Aorta (tissue), 5 donors: ENCODE data around the gene VAPA. TPM values are rescaled to one million over a fixed set of nuclear protein-coding genes. Genes with fewer than 3 reads are reported as not detected.

Experiments
- ATAC-seq: fragments of 200-7000 bp; cut with Tn5 transposase; one replicate; pipeline ENCODE4 v1.9.1; 2022; ENCODE audit warnings: moderate library complexity; ENCODE audit not compliant: low FRiP score
- DNase-seq, 2 donors: peaks; one replicate each; pipeline ENCODE4 v3.0.0-alpha.2; 2020
- H3K27ac ChIP-seq, 2 donors: one replicate each; pipeline ENCODE4 v1.5.1; 2013; ENCODE audit warnings: low read length in 2 of 2, mild to moderate bottlenecking in 2 of 2, moderate library complexity in 2 of 2, control low read depth in 1 of 2, inconsistent platforms in 1 of 2, low read depth in 1 of 2
- H3K27me3 ChIP-seq, 2 donors: one replicate each; pipeline ENCODE4 v1.6.1; 2013; ENCODE audit warnings: control low read depth in 1 of 2, low read length in 1 of 2, mild to moderate bottlenecking in 1 of 2, moderate library complexity in 1 of 2; ENCODE audit not compliant: insufficient read depth in 2 of 2, control insufficient read depth in 1 of 2
- H3K36me3 ChIP-seq, 2 donors: one replicate each; pipeline ENCODE4 v1.6.1; 2013; ENCODE audit warnings: control low read depth in 1 of 2, low read length in 1 of 2, mild to moderate bottlenecking in 1 of 2; ENCODE audit not compliant: insufficient read depth in 2 of 2, control insufficient read depth in 1 of 2
- H3K4me1 ChIP-seq, 2 donors: one replicate each; pipeline ENCODE4 v1.6.1; 2013; ENCODE audit warnings: low read length in 2 of 2, control low read depth in 1 of 2, mild to moderate bottlenecking in 1 of 2, moderate library complexity in 1 of 2; ENCODE audit not compliant: insufficient read depth in 2 of 2, control insufficient read depth in 1 of 2
- H3K4me3 ChIP-seq, 2 donors: one replicate each; pipeline ENCODE4 v1.5.1; 2013; ENCODE audit warnings: low read length in 2 of 2, control low read depth in 1 of 2, mild to moderate bottlenecking in 1 of 2
- H3K9me3 ChIP-seq: one replicate; pipeline ENCODE4 v1.6.1; 2013; ENCODE audit warnings: mild to moderate bottlenecking, low read length; ENCODE audit not compliant: control insufficient read depth
- WGBS, 2 donors: extraction: QIAGEN DNeasy Blood & Tissue Kit; methylation state at CpG; one replicate each; pipeline ENCODE4 v1.1.7; 2013; 5-methylcytosine and 5-hydroxymethylcytosine counted together
- intact Hi-C, 2 donors: fragments of 100-400 bp; cut with DNase I; formaldehyde crosslinking; loops; one replicate each; pipeline versions ENCODE4 v1.14.2 to v1.15.0; 2022
- polyA plus RNA-seq, 2 donors: library from polyadenylated mRNA; stranded (reverse); fragments of 200-250 nt; gene quantifications; one replicate each; pipeline ENCODE4 v1.2.3, GENCODE V29; 2013
- total RNA-seq, 2 donors: library from RNA; stranded (reverse); fragmentation: NEBNext Ultra II Directional; extraction: Animal tissue kit (Norgen Biotek cat#: 25700); gene quantifications; one replicate each; pipeline ENCODE4 v1.2.1, GENCODE V29; 2021
- donor health status: healthy with polysubstance abuse.
- donor health status: Bipolar disorder and iron deficiency.
- donor health status: DM: no; HTN: no; CAD: no.
- donor health status: DM: no; HTN: no; CAD: no.
- donor health status: DM: yes; HTN: yes; CAD: no.

VAPA gene
- total and polyA plus RNA-seq, 4 donors: 119 to 221 (median 193) TPM

DNA sequence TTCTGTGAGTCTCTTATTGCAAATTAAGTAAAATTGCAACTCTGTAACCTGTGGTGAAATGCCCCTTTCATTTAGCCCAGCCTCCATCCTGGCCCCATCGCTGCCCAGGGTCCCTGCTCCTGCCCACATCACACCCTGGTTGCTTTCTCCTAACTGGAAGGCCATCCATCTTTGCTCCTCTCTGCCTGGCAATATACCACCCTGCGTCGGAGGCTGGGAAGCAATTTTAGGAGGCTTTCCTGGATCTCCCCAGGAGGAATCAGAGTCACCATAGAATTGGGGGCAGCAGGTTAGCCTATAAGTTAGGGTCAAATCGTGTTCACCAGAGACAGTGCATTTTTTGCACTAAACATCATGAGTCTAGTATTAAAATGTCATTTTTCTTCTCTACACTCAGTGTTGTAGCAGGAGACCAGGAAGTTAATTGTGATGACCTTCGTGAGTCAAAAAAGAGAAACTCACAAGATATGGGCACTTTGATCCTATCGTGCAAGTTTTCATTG lies 42.5 kb upstream of the VAPA start:
- 83% methylated on average over 6 of the region's 6 CpGs for WGBS, 2 donors
- H3K27me3 ChIP-seq: no peaks in the 10 kb centered on the region
- no peak overlapping the region for H3K4me3 ChIP-seq
- DNase-seq: no peak
- intact Hi-C loops: no loop called here
- no peaks in the 10 kb centered on the region for H3K4me1 ChIP-seq
- H3K27ac ChIP-seq: no peak overlapping the region
- no peaks in the 10 kb centered on the region for H3K36me3 ChIP-seq
- no peaks in the 10 kb centered on the region for H3K9me3 ChIP-seq
- ATAC-seq: no peak

DNA sequence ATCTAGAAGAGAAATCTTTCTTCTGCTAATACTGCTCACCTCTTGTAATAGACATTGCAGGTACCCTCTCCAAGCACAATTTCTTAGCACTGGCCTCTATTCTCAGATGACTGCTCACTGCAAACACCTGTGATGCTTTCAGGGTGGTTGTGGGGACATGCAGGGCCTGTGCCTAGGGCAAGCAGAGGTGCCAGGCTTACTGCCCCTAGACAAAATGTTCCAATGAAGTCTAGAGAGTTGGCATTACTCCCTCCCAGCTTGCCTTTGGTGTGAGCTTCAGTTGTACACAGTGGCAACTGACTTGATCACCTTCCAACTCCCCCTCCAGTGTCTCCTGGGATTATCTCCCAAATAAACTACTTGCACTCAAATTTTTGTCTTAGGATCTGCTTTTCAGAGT lies 41.0 kb upstream of the VAPA start:
- H3K4me3 ChIP-seq: no peak overlapping the region
- intact Hi-C loops: no loop called here
- ATAC-seq: no peak
- no peaks in the 10 kb centered on the region for H3K9me3 ChIP-seq
- no peaks in the 10 kb centered on the region for H3K27me3 ChIP-seq
- no peaks in the 10 kb centered on the region for H3K4me1 ChIP-seq
- no peaks in the 10 kb centered on the region for H3K36me3 ChIP-seq
- H3K27ac ChIP-seq: no peak overlapping the region
- no peak for DNase-seq

GRCh38 chr18:9874728-9875127 lies 39.1 kb upstream of the VAPA start:
- WGBS, 2 donors: 100% methylated on average over 1 of the region's 1 CpG
- Histone ChIP-seq H3K36me3 (no peaks in the 10 kb centered on the region), H3K4me1 (no peaks in the 10 kb centered on the region), H3K9me3 (no peaks in the 10 kb centered on the region), H3K27ac (no peak overlapping the region), H3K4me3 (no peak overlapping the region), H3K27me3 (no peaks in the 10 kb centered on the region)
- no peak for DNase-seq
- ATAC-seq: no peak
- intact Hi-C loops: no loop called here

DNA sequence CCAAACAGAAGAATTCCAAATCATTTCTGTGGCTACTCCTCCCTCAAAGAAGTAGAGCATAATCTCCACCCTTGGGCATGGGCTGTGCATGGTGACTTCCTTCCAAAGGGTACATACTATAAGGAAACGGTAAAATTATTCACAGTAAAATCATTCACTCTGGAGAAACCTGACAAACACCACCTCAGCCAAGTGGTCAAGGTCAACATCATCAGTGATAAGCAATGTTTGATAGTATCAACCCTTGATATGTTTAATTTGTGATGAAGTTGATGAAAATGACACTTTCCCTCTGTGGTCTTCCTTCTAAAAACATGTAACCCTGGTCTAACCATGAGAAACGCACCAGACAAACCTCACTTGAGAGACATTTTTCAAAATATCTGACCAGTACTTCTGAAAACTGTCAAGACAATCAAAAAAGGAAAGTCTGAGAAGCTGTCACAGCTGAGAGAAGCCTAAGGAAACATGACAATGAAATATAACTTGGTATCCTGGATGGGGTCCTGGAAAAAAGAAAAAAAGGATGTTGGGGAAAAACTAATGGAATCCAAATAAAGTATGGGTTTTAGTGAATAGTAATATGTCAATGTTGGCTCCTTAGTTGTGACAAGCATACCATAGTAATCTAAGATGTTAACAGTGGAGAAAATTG lies 37.5 kb upstream of the VAPA start:
- DNase-seq: no peak
- intact Hi-C loops: no loop called here
- no peaks in the 10 kb centered on the region for H3K36me3 ChIP-seq
- no peaks in the 10 kb centered on the region for H3K4me1 ChIP-seq
- H3K9me3 ChIP-seq: no peaks in the 10 kb centered on the region
- no peaks in the 10 kb centered on the region for H3K27me3 ChIP-seq
- no peak overlapping the region for H3K4me3 ChIP-seq
- no peak for ATAC-seq
- 33 to 49% methylated on average over 2 of the region's 2 CpGs for WGBS, 2 donors
- H3K27ac ChIP-seq: peak overlapping the region in 1 of 2 donors; percentile 57

- no peak for DNase-seq
- no peaks in the 10 kb centered on the region for H3K27me3 ChIP-seq
- H3K27ac ChIP-seq: peak overlapping the region; percentile 1 to 57
- no peaks in the 10 kb centered on the region for H3K36me3 ChIP-seq
- WGBS, 2 donors: 5 to 6% methylated on average over 9 of the region's 9 CpGs
- ATAC-seq: peak; percentile 89
- intact Hi-C loops: no loop called here
- H3K9me3 ChIP-seq: no peaks in the 10 kb centered on the region
- H3K4me1 ChIP-seq: no peaks in the 10 kb centered on the region
- peak overlapping the region; percentile 16 to 43 for H3K4me3 ChIP-seq
Measured at GRCh38 chr18:9876867-9877654, 36.8 kb upstream of the VAPA start.

GRCh38 chr18:9877655-9878014 lies 36.2 kb upstream of the VAPA start:
- no peak for ATAC-seq
- DNase-seq: no peak
- H3K36me3 ChIP-seq: no peaks in the 10 kb centered on the region
- no peaks in the 10 kb centered on the region for H3K4me1 ChIP-seq
- no peaks in the 10 kb centered on the region for H3K27me3 ChIP-seq
- intact Hi-C loops: no loop called here
- H3K27ac ChIP-seq: peak overlapping the region in 1 of 2 donors; percentile 43
- H3K4me3 ChIP-seq: peak overlapping the region in 1 of 2 donors; percentile 16
- no peaks in the 10 kb centered on the region for H3K9me3 ChIP-seq

DNA sequence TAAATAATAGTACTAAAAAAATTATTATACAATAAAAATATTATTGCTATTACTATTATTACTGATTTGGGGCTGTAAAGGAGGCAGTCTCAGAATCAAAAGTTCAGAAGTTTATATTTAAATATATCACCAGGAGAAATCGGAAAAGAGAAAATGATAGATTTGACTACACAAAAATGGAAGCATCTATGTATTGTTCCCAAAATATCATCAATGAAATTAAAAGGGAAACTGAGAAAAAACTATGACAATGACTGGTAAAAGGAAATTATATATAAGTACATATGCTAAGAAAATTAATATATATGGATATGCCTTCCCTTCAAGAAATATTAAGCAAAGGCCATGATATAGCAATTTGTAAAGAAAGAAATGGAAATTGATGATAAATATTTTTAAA lies 35.7 kb upstream of the VAPA start:
- intact Hi-C loops: no loop called here
- WGBS, 2 donors: 92 to 95% methylated on average over 1 of the region's 1 CpG
- Histone ChIP-seq H3K9me3 (no peaks in the 10 kb centered on the region), H3K4me1 (no peaks in the 10 kb centered on the region), H3K27me3 (no peaks in the 10 kb centered on the region), H3K36me3 (no peaks in the 10 kb centered on the region), H3K4me3 (no peak overlapping the region), H3K27ac (no peak overlapping the region)
- no peak for ATAC-seq
- no peak for DNase-seq

DNA sequence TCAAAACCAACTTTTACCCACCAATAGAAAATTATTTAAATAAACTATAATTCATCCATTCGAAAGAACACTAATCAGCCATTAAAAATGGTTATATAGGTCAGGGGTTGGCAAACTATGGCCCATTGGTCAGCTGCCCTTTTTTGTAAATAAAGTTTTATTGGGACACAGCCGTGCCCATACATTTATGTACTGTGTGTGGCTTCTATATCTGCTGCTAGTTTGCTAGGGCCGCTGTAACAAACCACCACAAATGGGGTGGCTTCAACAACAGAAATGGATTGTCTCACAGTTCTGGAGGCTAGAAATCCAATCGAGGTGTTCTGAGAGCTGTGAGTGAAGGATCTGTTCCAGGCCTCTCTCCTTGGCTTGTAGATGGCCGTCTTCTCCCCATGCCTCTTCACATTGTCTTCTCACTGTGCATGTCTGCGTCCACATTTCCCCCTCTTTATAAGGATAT lies 35.0 kb upstream of the VAPA start:
- DNase-seq (no peak), ATAC-seq (no peak)
- no peaks in the 10 kb centered on the region for H3K27me3 ChIP-seq
- 98 to 100% methylated on average over 6 of the region's 6 CpGs for WGBS, 2 donors
- no peak overlapping the region for H3K4me3 ChIP-seq
- H3K4me1 ChIP-seq: no peaks in the 10 kb centered on the region
- H3K36me3 ChIP-seq: no peaks in the 10 kb centered on the region
- no peaks in the 10 kb centered on the region for H3K9me3 ChIP-seq
- intact Hi-C loops: no loop called here
- no peak overlapping the region for H3K27ac ChIP-seq

DNA sequence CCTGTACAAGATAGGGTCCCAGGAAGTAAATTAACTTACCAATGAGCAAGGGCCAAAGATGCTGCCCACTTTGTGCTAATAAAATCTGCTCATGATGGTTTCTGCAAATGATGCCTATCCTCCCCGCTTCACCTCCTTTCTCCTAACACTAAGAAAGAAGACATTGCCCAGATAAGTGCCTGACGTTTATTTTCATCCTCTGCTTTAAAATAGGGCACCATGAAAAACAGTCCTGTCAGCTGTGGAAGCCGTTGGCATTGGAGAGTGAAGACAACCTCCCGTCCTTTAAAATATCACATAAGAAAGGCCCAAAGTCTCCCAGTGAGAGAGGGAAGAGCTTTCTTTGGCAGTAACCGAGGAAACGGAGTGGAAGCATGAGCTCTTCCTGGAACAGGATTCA lies 29.7 kb upstream of the VAPA start:
- intact Hi-C loops: no loop called here
- 89 to 93% methylated on average over 6 of the region's 6 CpGs for WGBS, 2 donors
- Histone ChIP-seq H3K27me3 (no peaks in the 10 kb centered on the region), H3K4me3 (no peak overlapping the region), H3K9me3 (no peaks in the 10 kb centered on the region), H3K36me3 (no peaks in the 10 kb centered on the region), H3K27ac (no peak overlapping the region), H3K4me1 (no peaks in the 10 kb centered on the region)
- ATAC-seq: no peak
- DNase-seq: no peak
